ACC112 (cell line): ENCODE results near the gene XPR1.
"Not testable (repeated sequence)": the region's sequence is repeated elsewhere in the genome, so short reads cannot be mapped to it uniquely, and the experiment has no call there.

Experiments used
- H2AFZ ChIP-seq: fragments of 200-600 bp; sonication (generic); one replicate; pipeline ENCODE4 v1.6.0; 2017; ENCODE audit warnings: antibody characterized with exemption, low read length; ENCODE audit not compliant: unreplicated experiment
- H3K27ac ChIP-seq: fragments of 200-600 bp; sonication (generic); 2 replicates; pipeline ENCODE4 v1.5.1; 2014; ENCODE audit warnings: low read depth, mild to moderate bottlenecking, antibody characterized with exemption, low read length, moderate library complexity
- H3K27me3 ChIP-seq: fragments of 200-600 bp; sonication (generic); 2 replicates; pipeline ENCODE4 v1.6.1; 2014; ENCODE audit warnings: mild to moderate bottlenecking, antibody characterized with exemption, low read length, moderate library complexity, mixed read lengths; ENCODE audit not compliant: insufficient read depth
- H3K36me3 ChIP-seq: fragments of 200-600 bp; sonication (generic); 2 replicates; pipeline ENCODE4 v1.6.1; 2016; ENCODE audit warnings: mild to moderate bottlenecking, antibody characterized with exemption, low read length, moderate library complexity, mixed read lengths; ENCODE audit not compliant: insufficient read depth
- H3K4me1 ChIP-seq: fragments of 200-600 bp; sonication (generic); one replicate; pipeline ENCODE4 v1.6.1; 2016; ENCODE audit warnings: low read length, mixed read lengths; ENCODE audit not compliant: insufficient read depth, unreplicated experiment, control insufficient read depth
- H3K4me3 ChIP-seq: fragments of 200-600 bp; sonication (generic); 2 replicates; pipeline ENCODE4 v1.5.1; 2014; ENCODE audit warnings: mild to moderate bottlenecking, low read depth, low read length
- H3K79me2 ChIP-seq: fragments of 200-600 bp; sonication (generic); one replicate; pipeline ENCODE4 v1.6.0; 2016; ENCODE audit warnings: low read length; ENCODE audit not compliant: control insufficient read depth, unreplicated experiment, insufficient read depth

XPR1 gene

GRCh38 chr1:180800945-180801344, 169.1 kb downstream of the XPR1 start:
- Histone ChIP-seq H3K79me2 (no peaks in the 10 kb centered on the region), H3K4me3 (no peak overlapping the region)

GRCh38 chr1:180802813-180803212, 171.0 kb downstream of the XPR1 start:
- Histone ChIP-seq H3K4me3 (no peak overlapping the region), H3K36me3 (no peaks in the 10 kb centered on the region; the same call in 1 of the 2 replicates), H2AFZ (no peak overlapping the region), H3K27me3 (no peaks in the 10 kb centered on the region), H3K4me1 (no peaks in the 10 kb centered on the region), H3K27ac (no peak overlapping the region), H3K79me2 (no peaks in the 10 kb centered on the region)

More at GRCh38 chr1:180800945-180801344, 169.1 kb downstream of the XPR1 start:
- no peaks in the 10 kb centered on the region for H3K4me1 ChIP-seq
- no peak overlapping the region for H3K27ac ChIP-seq
- no peaks in the 10 kb centered on the region for H3K36me3 ChIP-seq
- H3K27me3 ChIP-seq: no peaks in the 10 kb centered on the region
- no peak overlapping the region for H2AFZ ChIP-seq

GRCh38 chr1:180805316-180805715, 173.5 kb downstream of the XPR1 start:
- H3K36me3 ChIP-seq: no peaks in the 10 kb centered on the region; the same call in 1 of the 2 replicates
- no peaks in the 10 kb centered on the region for H3K79me2 ChIP-seq
- H3K27me3 ChIP-seq: no peaks in the 10 kb centered on the region
- no peak overlapping the region for H2AFZ ChIP-seq
- H3K4me3 ChIP-seq: no peak overlapping the region
- no peak overlapping the region for H3K27ac ChIP-seq
- no peaks in the 10 kb centered on the region for H3K4me1 ChIP-seq

- Histone ChIP-seq H3K4me3 (no peak overlapping the region), H3K4me1 (no peaks in the 10 kb centered on the region), H3K79me2 (no peaks in the 10 kb centered on the region), H3K27me3 (no peaks in the 10 kb centered on the region), H3K27ac (no peak overlapping the region), H3K36me3 (no peaks in the 10 kb centered on the region; the same call in 1 of the 2 replicates), H2AFZ (no peak overlapping the region)
Measured at GRCh38 chr1:180811298-180811697, 179.5 kb downstream of the XPR1 start.

- Histone ChIP-seq H3K4me1 (no peaks in the 10 kb centered on the region), H3K79me2 (no peaks in the 10 kb centered on the region), H3K4me3 (no peak overlapping the region), H3K27ac (no peak overlapping the region), H2AFZ (no peak overlapping the region), H3K27me3 (no peaks in the 10 kb centered on the region), H3K36me3 (no peaks in the 10 kb centered on the region)
Measured at GRCh38 chr1:180811886-180812285, 180.1 kb downstream of the XPR1 start.

GRCh38 chr1:180814258-180814657, 182.4 kb downstream of the XPR1 start:
- Histone ChIP-seq H2AFZ (no peak overlapping the region), H3K36me3 (no peaks in the 10 kb centered on the region), H3K27ac (no peak overlapping the region), H3K27me3 (no peaks in the 10 kb centered on the region), H3K4me1 (no peaks in the 10 kb centered on the region), H3K79me2 (no peaks in the 10 kb centered on the region), H3K4me3 (no peak overlapping the region)

- Histone ChIP-seq H3K4me1 (no peaks in the 10 kb centered on the region), H2AFZ (no peak overlapping the region), H3K36me3 (no peaks in the 10 kb centered on the region), H3K27ac (no peak overlapping the region), H3K4me3 (no peak overlapping the region), H3K27me3 (no peaks in the 10 kb centered on the region), H3K79me2 (no peaks in the 10 kb centered on the region)
Measured at GRCh38 chr1:180815188-180815587, 183.4 kb downstream of the XPR1 start.

- no peaks in the 10 kb centered on the region for H3K4me1 ChIP-seq
- H3K4me3 ChIP-seq: no peak overlapping the region
- H3K27ac ChIP-seq: no peak overlapping the region
- no peaks in the 10 kb centered on the region; the same call in 1 of the 2 replicates for H3K36me3 ChIP-seq
- no peaks in the 10 kb centered on the region for H3K27me3 ChIP-seq
- no peaks in the 10 kb centered on the region for H3K79me2 ChIP-seq
- H2AFZ ChIP-seq: no peak overlapping the region
Measured at GRCh38 chr1:180816132-180816531, 184.3 kb downstream of the XPR1 start.

- Histone ChIP-seq H3K4me1 (no peaks in the 10 kb centered on the region), H3K36me3 (no peaks in the 10 kb centered on the region; the same call in 1 of the 2 replicates), H3K79me2 (no peaks in the 10 kb centered on the region), H3K27me3 (no peaks in the 10 kb centered on the region), H3K4me3 (no peak overlapping the region), H3K27ac (no peak overlapping the region), H2AFZ (no peak overlapping the region)
Measured at GRCh38 chr1:180821970-180822369, 190.1 kb downstream of the XPR1 start.

- H3K4me1 ChIP-seq, H3K36me3 ChIP-seq, H3K79me2 ChIP-seq, H3K4me3 ChIP-seq, H3K27me3 ChIP-seq, H2AFZ ChIP-seq, H3K27ac ChIP-seq: not testable (repeated sequence)
Measured at GRCh38 chr1:180831507-180831906, 199.7 kb downstream of the XPR1 start.

- H2AFZ ChIP-seq, H3K36me3 ChIP-seq, H3K79me2 ChIP-seq, H3K27me3 ChIP-seq, H3K27ac ChIP-seq, H3K4me1 ChIP-seq, H3K4me3 ChIP-seq: not testable (repeated sequence)
Measured at GRCh38 chr1:180833180-180833579, 201.4 kb downstream of the XPR1 start.
